Endodermal cell (in vitro differentiated cells): ENCODE results near the gene COMMD10. TPM values are rescaled to one million over a fixed set of nuclear protein-coding genes. Genes with fewer than 3 reads are reported as not detected.

Experiments used
- DNase-seq: peaks from one replicate; pipeline ENCODE4 v3.0.0-alpha.2; 2017
- H3K27ac ChIP-seq: 2 replicates; pipeline ENCODE4 v1.5.1; 2013; ENCODE audit warnings: mild to moderate bottlenecking, low read depth, low read length, moderate library complexity
- H3K27me3 ChIP-seq: 2 replicates; pipeline ENCODE4 v1.6.1; 2013; ENCODE audit warnings: mild to moderate bottlenecking, low read length, moderate library complexity; ENCODE audit not compliant: insufficient read depth, control insufficient read depth, poor library complexity, severe bottlenecking
- H3K36me3 ChIP-seq: 2 replicates; pipeline ENCODE4 v1.7.0; 2013; ENCODE audit warnings: mild to moderate bottlenecking, low read length, moderate library complexity; ENCODE audit not compliant: control insufficient read depth, insufficient read depth
- H3K4me1 ChIP-seq: one replicate; pipeline ENCODE4 v1.7.0; 2013; ENCODE audit warnings: low read length; ENCODE audit not compliant: control insufficient read depth, insufficient read depth
- H3K4me3 ChIP-seq: 2 replicates; pipeline ENCODE4 v1.5.1; 2013; ENCODE audit warnings: mild to moderate bottlenecking, low read length, moderate library complexity
- H3K9ac ChIP-seq: 2 replicates; pipeline ENCODE4 v1.6.1; 2013; ENCODE audit warnings: mild to moderate bottlenecking, low read length, moderate library complexity; ENCODE audit not compliant: poor library complexity, severe bottlenecking; ENCODE audit errors: extremely low read depth
- H3K9me3 ChIP-seq: 2 replicates; pipeline ENCODE4 v1.6.1; 2013; ENCODE audit warnings: mild to moderate bottlenecking, low read length, moderate library complexity; ENCODE audit not compliant: control insufficient read depth
- H3K27ac Mint-ChIP-seq: 2 replicates; pipeline ENCODE4 v1.8.0; 2020; ENCODE audit warnings: mixed read lengths
- H3K27me3 Mint-ChIP-seq: 2 replicates; pipeline ENCODE4 v1.8.0; 2021; ENCODE audit warnings: mild to moderate bottlenecking, mixed read lengths; ENCODE audit not compliant: insufficient read depth
- H3K36me3 Mint-ChIP-seq: 2 replicates; pipeline ENCODE4 v1.8.0; 2020; ENCODE audit warnings: low read depth, mixed read lengths
- H3K4me1 Mint-ChIP-seq: 2 replicates; pipeline ENCODE4 v1.8.0; 2020; ENCODE audit warnings: mixed read lengths
- H3K4me3 Mint-ChIP-seq: 2 replicates; pipeline ENCODE4 v1.8.0; 2020; ENCODE audit warnings: mild to moderate bottlenecking, moderate library complexity, mixed read lengths
- H3K9me3 Mint-ChIP-seq: 2 replicates; pipeline ENCODE4 v1.8.0; 2020; ENCODE audit warnings: mild to moderate bottlenecking, mixed read lengths
- CTCF ChIP-seq: fragments of 200-600 bp; sonication (generic); conservative IDR thresholded peaks from 2 replicates; pipeline ENCODE4 v1.5.0; 2021; ENCODE audit warnings: antibody characterized with exemption, mild to moderate bottlenecking
- WGBS, 2 experiments: methylation state at CpG; one replicate each; pipeline versions ENCODE4 v1.1.5 to v1.1.7; 2013; ENCODE audit warnings: missing lambda C conversion rate in 2 of 2, mixed read lengths in 1 of 2; ENCODE audit not compliant: insufficient coverage in 1 of 2, insufficient read length in 1 of 2; 5-methylcytosine and 5-hydroxymethylcytosine counted together
- total RNA-seq, 2 donors: library from RNA; stranded (reverse); fragmentation: NEBNext Ultra II Directional in 1 of 2; extraction: Animal tissue kit (Norgen Biotek cat#: 25700) in 1 of 2; gene quantifications; 2 replicates in 1 of 2; 3 replicates in 1 of 2; pipeline ENCODE4 v1.2.1, GENCODE V29; 2021

COMMD10 gene
- total RNA-seq, 2 donors from 2014 or later, result 25.3 to 29.8 TPM

DNA sequence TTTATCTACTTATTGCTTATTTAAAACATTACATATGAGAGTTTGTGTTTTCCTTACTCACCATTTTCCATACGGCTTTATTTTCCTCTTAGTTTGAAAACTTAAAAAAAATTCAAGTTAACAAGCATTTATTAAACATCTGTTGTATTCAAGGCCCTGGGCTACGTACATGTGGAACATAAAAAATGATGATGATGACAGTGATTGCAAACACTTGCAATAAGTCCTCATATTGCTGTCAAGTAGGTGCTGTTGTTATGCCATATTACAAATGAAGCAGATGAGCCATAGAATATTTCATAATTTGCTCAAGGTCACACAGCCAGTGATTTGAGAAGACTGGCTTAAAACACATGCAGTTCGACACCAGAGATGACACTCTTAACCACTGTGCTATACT lies 180.6 kb downstream of the COMMD10 start:
- Histone ChIP-seq H3K9me3 (no peaks in the 10 kb centered on the region), H3K4me3 (no peak overlapping the region), H3K36me3 (no peaks in the 10 kb centered on the region), H3K4me1 (no peaks in the 10 kb centered on the region), H3K27me3 (no peaks in the 10 kb centered on the region), H3K27ac (no peak overlapping the region), H3K9ac (no peak overlapping the region)
- no peak overlapping the region for H3K4me3 Mint-ChIP-seq
- no peaks in the 10 kb centered on the region for H3K27me3 Mint-ChIP-seq
- peaks cover 11% of the 10 kb centered on the region for H3K9me3 Mint-ChIP-seq
- DNase-seq, result no peak
- H3K36me3 Mint-ChIP-seq, result peaks cover 13% of the 10 kb centered on the region
- 92 to 100% methylated on average over 1 to 3 of the region's 3 CpGs for WGBS, 2 experiments
- peaks cover 7% of the 10 kb centered on the region for H3K4me1 Mint-ChIP-seq
- TF ChIP-seq CTCF, result no peak
- H3K27ac Mint-ChIP-seq, result no peak overlapping the region

DNA sequence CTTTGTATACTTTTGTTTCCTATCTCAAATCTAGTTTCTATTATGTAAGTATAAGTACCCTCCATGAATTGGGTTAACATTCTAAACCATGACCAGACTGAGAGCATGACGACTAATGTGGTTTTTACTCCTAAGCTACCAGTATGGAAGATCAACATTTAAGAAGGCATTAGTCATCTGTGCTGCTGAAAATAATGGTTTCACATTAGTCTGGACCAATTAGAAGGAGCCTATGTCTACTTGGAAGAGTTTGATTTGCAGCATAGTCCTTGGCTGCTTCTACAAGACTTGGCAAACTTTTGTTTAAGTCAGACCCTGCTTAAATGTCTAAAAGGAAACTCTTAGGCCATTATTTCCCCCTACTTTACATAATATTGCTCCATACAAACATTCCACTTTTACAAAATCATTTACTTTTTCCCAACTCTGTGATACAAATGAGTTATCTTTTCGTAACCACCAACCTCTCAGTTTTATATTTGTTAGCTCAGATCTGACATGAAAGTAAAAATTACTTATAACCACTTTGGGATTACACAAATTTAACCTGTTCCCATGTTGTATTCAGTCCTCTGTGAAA lies 186.7 kb downstream of the COMMD10 start:
- Histone ChIP-seq H3K4me3 (no peak overlapping the region), H3K9ac (no peak overlapping the region), H3K27ac (no peak overlapping the region), H3K9me3 (peaks cover under 1% of the 10 kb centered on the region), H3K27me3 (no peaks in the 10 kb centered on the region), H3K4me1 (no peaks in the 10 kb centered on the region), H3K36me3 (no peaks in the 10 kb centered on the region)
- 93 to 100% methylated on average over 2 of the region's 2 CpGs for WGBS, 2 experiments
- Mint-ChIP-seq H3K4me3 (no peak overlapping the region), H3K4me1 (no peaks in the 10 kb centered on the region), H3K27me3 (no peaks in the 10 kb centered on the region), H3K36me3 (peaks cover 10% of the 10 kb centered on the region), H3K27ac (no peak overlapping the region), H3K9me3 (peaks cover 11% of the 10 kb centered on the region)
- TF ChIP-seq CTCF, result no peak
- DNase-seq, result no peak

GRCh38 chr5:116272281-116272941 lies 187.6 kb downstream of the COMMD10 start:
- no peaks in the 10 kb centered on the region for H3K4me1 ChIP-seq
- no peaks in the 10 kb centered on the region for H3K27me3 ChIP-seq
- no peak for DNase-seq
- H3K4me1 Mint-ChIP-seq, result no peaks in the 10 kb centered on the region
- H3K27me3 Mint-ChIP-seq, result no peaks in the 10 kb centered on the region
- H3K9me3 ChIP-seq, result peaks cover 9% of the 10 kb centered on the region
- H3K36me3 ChIP-seq, result no peaks in the 10 kb centered on the region
- no peak overlapping the region for H3K27ac Mint-ChIP-seq
- no peak overlapping the region for H3K4me3 Mint-ChIP-seq
- WGBS, 2 experiments, result 90 to 95% methylated on average over 3 to 5 of the region's 5 CpGs
- no peak overlapping the region for H3K4me3 ChIP-seq
- TF ChIP-seq CTCF, result peak; percentile 45
- H3K9ac ChIP-seq, result no peak overlapping the region
- H3K9me3 Mint-ChIP-seq, result peaks cover 13% of the 10 kb centered on the region
- peaks cover 1% of the 10 kb centered on the region for H3K36me3 Mint-ChIP-seq
- H3K27ac ChIP-seq, result no peak overlapping the region
